PC-9 (cell line): ENCODE data around the gene CDR2L. TPM values are rescaled to one million over a fixed set of nuclear protein-coding genes. Genes with fewer than 3 reads are reported as not detected.

Experiments used
- BruUV-seq: library from RNA; stranded (reverse); fragments of 400-500 nt; replicated peaks from 2 replicates; lab custom pipeline; 2021; lab: Mats Ljungman, UMichigan
- CTCF ChIA-PET: fragments of 300-600 bp; sonication (Branson Sonifier 250); formaldehyde crosslinking; loops from one replicate; lab custom pipeline; 2022; ENCODE audit warnings: antibody characterized with exemption; lab: Charles Lee
- POLR2A ChIA-PET: fragments of 300-600 bp; sonication (Branson Sonifier 250); formaldehyde crosslinking; loops from one replicate; lab custom pipeline; 2022; ENCODE audit warnings: antibody characterized with exemption; ENCODE audit not compliant: unreplicated experiment; lab: Charles Lee
- DNase-seq, 2 experiments: peaks; one replicate each; pipeline versions ENCODE4 v3.0.0 to v3.0.0-alpha.2; 2015 to 2022; ENCODE audit warnings: mixed read lengths in 1 of 2
- H2AFZ ChIP-seq: fragments of 200-600 bp; sonication (generic); 2 replicates; pipeline ENCODE4 v1.8.1; 2017; ENCODE audit warnings: antibody characterized with exemption
- H3F3A ChIP-seq: fragments of 200-600 bp; sonication (generic); 2 replicates; pipeline ENCODE4 v1.8.1; 2017; ENCODE audit warnings: antibody characterized with exemption, mild to moderate bottlenecking, low read depth; ENCODE audit not compliant: insufficient read depth
- H3K27ac ChIP-seq: fragments of 200-600 bp; sonication (generic); 2 replicates; pipeline ENCODE4 v1.6.1; 2016; ENCODE audit warnings: mixed run types
- H3K27me3 ChIP-seq: fragments of 200-600 bp; sonication (generic); 2 replicates; pipeline ENCODE4 v1.6.1; 2016; ENCODE audit warnings: low read depth, mixed run types; ENCODE audit not compliant: insufficient read depth
- H3K36me3 ChIP-seq: fragments of 200-600 bp; sonication (generic); 2 replicates; pipeline ENCODE4 v1.6.1; 2016; ENCODE audit warnings: low read depth, mixed run types
- H3K4me1 ChIP-seq: fragments of 200-600 bp; sonication (generic); replicated peaks from 2 replicates; pipeline ENCODE4 v1.6.1; 2016; ENCODE audit warnings: mixed run types; ENCODE audit not compliant: insufficient read depth
- H3K4me2 ChIP-seq: fragments of 200-600 bp; sonication (generic); 2 replicates; pipeline ENCODE4 v1.6.1; 2017; ENCODE audit warnings: mixed run types
- H3K4me3 ChIP-seq: fragments of 200-600 bp; sonication (generic); 2 replicates; pipeline ENCODE4 v1.6.1; 2016; ENCODE audit warnings: mixed run types
- H3K79me2 ChIP-seq: fragments of 200-600 bp; sonication (generic); 2 replicates; pipeline ENCODE4 v1.6.1; 2017; ENCODE audit warnings: low read depth, mixed run types
- H3K9me2 ChIP-seq: fragments of 200-600 bp; sonication (generic); 2 replicates; pipeline ENCODE4 v1.8.1; 2017; ENCODE audit warnings: mild to moderate bottlenecking; ENCODE audit not compliant: insufficient read depth
- H3K9me3 ChIP-seq: fragments of 200-600 bp; sonication (generic); 2 replicates; pipeline ENCODE4 v1.8.1; 2016; ENCODE audit warnings: low read depth; ENCODE audit not compliant: insufficient read depth
- H4K20me1 ChIP-seq: fragments of 200-600 bp; sonication (generic); 2 replicates; pipeline ENCODE4 v1.8.1; 2017; ENCODE audit not compliant: insufficient read depth
- EZH2 ChIP-seq: fragments of 200-600 bp; sonication (generic); IDR thresholded peaks from 2 replicates; pipeline ENCODE4 v1.8.0; 2017; ENCODE audit warnings: antibody characterized with exemption, low read depth
- intact Hi-C: fragments of 100-400 bp; cut with micrococcal nuclease; formaldehyde crosslinking; loops from one replicate; pipeline ENCODE4 v1.10.0; 2022; ENCODE audit not compliant: unreplicated experiment
- total RNA-seq: library from RNA; stranded (reverse); gene quantifications from 2 replicates; pipeline ENCODE4 v1.2.3, GENCODE V29; 2021
- TF ChIP-seq, protein P1 (sequence below): fragments of 200-600 bp; sonication (generic); conservative IDR thresholded peaks from 2 replicates; pipeline ENCODE4 v1.6.1; 2017; ENCODE audit warnings: mixed run types, antibody characterized with exemption, mild to moderate bottlenecking, moderate library complexity

The CDR2L gene
- total RNA-seq, 1 experiment from 2014 or later: 15.1 TPM

DNA sequence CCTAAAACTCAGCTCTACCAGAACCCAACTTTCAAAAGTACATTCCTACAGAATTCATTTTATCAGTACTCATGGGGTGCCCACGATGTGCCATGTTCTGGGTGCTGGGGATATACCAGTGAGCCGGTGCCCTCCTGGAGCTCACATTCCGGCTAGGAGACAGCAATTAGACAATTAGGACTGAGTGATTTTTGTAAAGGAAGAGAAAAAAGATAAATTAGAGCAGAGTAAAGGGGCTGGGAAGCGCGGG lies 24.6 kb downstream of the CDR2L start:
- DNase-seq: no peak
- H4K20me1 ChIP-seq: no peaks in the 10 kb centered on the region
- no peaks in the 10 kb centered on the region for H3K9me2 ChIP-seq
- no peak for TF ChIP-seq EZH2
- TF ChIP-seq, protein P1, sequence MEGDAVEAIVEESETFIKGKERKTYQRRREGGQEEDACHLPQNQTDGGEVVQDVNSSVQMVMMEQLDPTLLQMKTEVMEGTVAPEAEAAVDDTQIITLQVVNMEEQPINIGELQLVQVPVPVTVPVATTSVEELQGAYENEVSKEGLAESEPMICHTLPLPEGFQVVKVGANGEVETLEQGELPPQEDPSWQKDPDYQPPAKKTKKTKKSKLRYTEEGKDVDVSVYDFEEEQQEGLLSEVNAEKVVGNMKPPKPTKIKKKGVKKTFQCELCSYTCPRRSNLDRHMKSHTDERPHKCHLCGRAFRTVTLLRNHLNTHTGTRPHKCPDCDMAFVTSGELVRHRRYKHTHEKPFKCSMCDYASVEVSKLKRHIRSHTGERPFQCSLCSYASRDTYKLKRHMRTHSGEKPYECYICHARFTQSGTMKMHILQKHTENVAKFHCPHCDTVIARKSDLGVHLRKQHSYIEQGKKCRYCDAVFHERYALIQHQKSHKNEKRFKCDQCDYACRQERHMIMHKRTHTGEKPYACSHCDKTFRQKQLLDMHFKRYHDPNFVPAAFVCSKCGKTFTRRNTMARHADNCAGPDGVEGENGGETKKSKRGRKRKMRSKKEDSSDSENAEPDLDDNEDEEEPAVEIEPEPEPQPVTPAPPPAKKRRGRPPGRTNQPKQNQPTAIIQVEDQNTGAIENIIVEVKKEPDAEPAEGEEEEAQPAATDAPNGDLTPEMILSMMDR: no peak
- peaks cover 31% of the 10 kb centered on the region for H3K79me2 ChIP-seq
- peaks cover 31% of the 10 kb centered on the region for H3K4me1 ChIP-seq
- H3K27ac ChIP-seq: peak overlapping the region; percentile 43; the same call in 1 of the 2 replicates
- intact Hi-C loops: loop anchor here (2.0 kb wide), 1 partner anchor 51 kb away; no protein-coding TSS in a partner anchor
- peak overlapping the region; percentile 90 for H3K4me3 ChIP-seq
- no peaks in the 10 kb centered on the region for H3K27me3 ChIP-seq
- H3F3A ChIP-seq: peaks cover 31% of the 10 kb centered on the region
- H2AFZ ChIP-seq: peak overlapping the region; percentile 85
- H3K4me2 ChIP-seq: peak overlapping the region; percentile 98
- ChIA-PET POLR2A (interaction anchor here (0.5 to 0.9 kb wide), 3 partner anchors 20 to 254 kb away, joined by 3 to 6 read pairs (median 4); partner anchors contain the start of gene CDR2L), CTCF (interaction anchor here (1.2 to 1.7 kb wide), 3 partner anchors 20 to 51 kb away, joined by 3 to 8 read pairs (median 7); no protein-coding TSS in a partner anchor)
- H3K9me3 ChIP-seq: no peaks in the 10 kb centered on the region
- BruUV-seq: no TSS peak
- no peaks in the 10 kb centered on the region for H3K36me3 ChIP-seq

DNA sequence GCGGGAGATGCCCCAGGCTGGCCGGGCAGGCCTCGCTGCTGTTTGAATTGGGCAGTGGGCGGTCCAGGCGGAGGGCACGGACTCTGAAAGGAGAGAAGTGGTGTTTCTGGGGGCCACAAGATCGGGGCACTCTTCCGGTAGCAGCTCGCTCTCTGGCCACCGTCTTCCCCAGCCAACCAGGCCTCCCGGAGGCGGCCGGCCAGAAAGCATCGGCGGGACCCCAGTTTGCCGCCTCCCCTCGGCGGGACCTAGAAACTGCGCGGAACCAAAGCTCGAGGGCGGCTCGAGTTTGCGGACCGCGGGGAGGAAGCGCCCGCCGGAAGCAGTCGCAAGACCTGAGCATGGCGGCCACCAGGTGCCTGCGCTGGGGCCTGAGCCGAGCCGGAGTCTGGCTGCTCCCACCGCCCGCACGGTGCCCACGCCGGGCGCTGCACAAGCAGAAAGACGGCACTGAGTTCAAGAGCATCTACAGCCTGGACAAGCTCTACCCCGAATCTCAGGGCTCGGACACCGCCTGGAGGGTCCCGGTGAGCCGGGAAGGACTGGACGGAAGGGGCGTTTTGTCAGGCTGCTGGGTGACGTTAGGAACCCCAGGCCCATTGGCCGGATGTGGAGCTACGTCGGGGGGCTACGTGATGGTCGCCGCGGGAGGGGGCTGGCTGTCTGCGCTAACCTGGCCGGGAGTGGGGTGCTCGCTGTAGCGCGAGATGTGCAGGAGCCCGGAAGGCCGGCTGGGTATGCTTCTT lies 25.1 kb downstream of the CDR2L start, which contains the start of gene MRPL58:
Gene MRPL58, plus strand, starts transcription at position 325 of the 746 bp plus-strand sequence. Its CDS starts 17 bp downstream, at position 342.
- H3K4me2 ChIP-seq: peak within 1 kb of the TSS; percentile 98
- CTCF ChIA-PET: interaction anchor here (0.6 to 1.7 kb wide), 5 partner anchors 21 to 404 kb away, joined by 3 to 9 read pairs (median 7); no protein-coding TSS in a partner anchor
- no peaks in the 10 kb centered on the region for H3K27me3 ChIP-seq
- H2AFZ ChIP-seq: peak within 1 kb of the TSS; percentile 85
- H3K4me3 ChIP-seq: peak within 1 kb of the TSS; percentile 90
- no peak for TF ChIP-seq EZH2
- TF ChIP-seq, protein P1: peak; percentile 70
- peak; percentile 74 to 83 for DNase-seq
- POLR2A ChIA-PET: interaction anchor here (0.5 to 1.6 kb wide), 6 partner anchors 20 to 255 kb away, joined by 3 to 6 read pairs (median 4); partner anchors contain the start of gene CDR2L
- intact Hi-C loops: loop anchor here (1.0 to 2.0 kb wide), 2 partner anchors 22 to 52 kb away; no protein-coding TSS in a partner anchor
- no peaks in the 10 kb centered on the region for H3K9me3 ChIP-seq
- no peaks in the 10 kb centered on the region for H3K9me2 ChIP-seq
- peaks cover 31% of the 10 kb centered on the region for H3K4me1 ChIP-seq
- no peaks in the 10 kb centered on the region for H4K20me1 ChIP-seq
- H3F3A ChIP-seq: peaks cover 31% of the 10 kb centered on the region
- H3K27ac ChIP-seq: peak within 1 kb of the TSS; percentile 43
- no peaks in the 10 kb centered on the region for H3K36me3 ChIP-seq
- BruUV-seq: no TSS peak
- H3K79me2 ChIP-seq: peaks cover 31% of the 10 kb centered on the region

DNA sequence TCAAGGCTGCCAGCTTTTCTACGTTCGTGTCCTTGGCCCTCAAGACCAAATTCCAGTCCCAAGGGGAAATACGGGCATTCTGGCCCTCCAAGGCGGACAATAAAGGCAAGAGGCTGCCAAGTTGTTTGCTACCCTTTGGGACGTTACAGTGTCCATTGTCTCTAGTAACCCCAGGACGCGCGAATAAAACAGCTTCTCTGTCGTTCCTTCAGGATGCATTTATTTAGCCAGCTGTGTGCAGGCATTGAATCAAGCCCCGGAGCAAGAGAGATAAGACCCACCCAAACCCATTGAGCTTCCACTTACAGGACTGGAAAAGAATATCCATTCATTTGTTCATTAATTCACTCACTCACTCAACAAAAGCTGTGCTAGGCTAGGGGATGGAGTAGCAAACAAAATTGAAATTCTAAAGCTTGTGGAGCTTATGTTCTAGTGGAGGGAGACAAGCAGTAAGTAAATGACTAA lies 25.7 kb downstream of the CDR2L start:
- POLR2A ChIA-PET: interaction anchor here (0.6 to 1.6 kb wide), 4 partner anchors 21 to 183 kb away, joined by 3 to 5 read pairs (median 4); partner anchors contain the start of gene CDR2L

More for the DNA sequence above, 25.7 kb downstream of the CDR2L start:
- H3K36me3 ChIP-seq: no peaks in the 10 kb centered on the region
- peaks cover 31% of the 10 kb centered on the region for H3K4me1 ChIP-seq
- TF ChIP-seq EZH2: no peak
- TF ChIP-seq, protein P1: no peak
- H3K4me2 ChIP-seq: peak overlapping the region; percentile 98
- peaks cover 31% of the 10 kb centered on the region for H3F3A ChIP-seq
- H2AFZ ChIP-seq: peak overlapping the region; percentile 85
- H3K9me2 ChIP-seq: no peaks in the 10 kb centered on the region
- intact Hi-C loops: loop anchor here (1.0 to 2.0 kb wide), 2 partner anchors 21 to 52 kb away; no protein-coding TSS in a partner anchor
- no peaks in the 10 kb centered on the region for H3K9me3 ChIP-seq
- peaks cover 31% of the 10 kb centered on the region for H3K79me2 ChIP-seq
- CTCF ChIA-PET: interaction anchor here (0.6 to 1.7 kb wide), 5 partner anchors 22 to 403 kb away, joined by 3 to 9 read pairs (median 7); no protein-coding TSS in a partner anchor
- no peak for DNase-seq
- H3K4me3 ChIP-seq: peak overlapping the region; percentile 90
- H4K20me1 ChIP-seq: no peaks in the 10 kb centered on the region
- no peaks in the 10 kb centered on the region for H3K27me3 ChIP-seq
- H3K27ac ChIP-seq: peak overlapping the region; percentile 43; the same call in 1 of the 2 replicates
- TSS peak; percentile 57 for BruUV-seq
